GM08714 (cell line): ENCODE data around the gene CAMKK1.

Source experiments
- H3K4me3 ChIP-seq: fragments of 200-500 bp; sonication (Bioruptor generic); 2 replicates; pipeline ENCODE4 v1.5.1; 2014; ENCODE audit warnings: mild to moderate bottlenecking, low read length, inconsistent platforms
- ZNF274 ChIP-seq: IDR thresholded peaks from 2 replicates; pipeline ENCODE4 v1.6.1; 2012; ENCODE audit warnings: mild to moderate bottlenecking, low read depth, low read length

CAMKK1 gene

GRCh38 chr17:3843935-3844516 is 48.8 kb downstream of the CAMKK1 start:
- no peak for TF ChIP-seq ZNF274

GRCh38 chr17:3838206-3838605 is 54.6 kb downstream of the CAMKK1 start:
- no peak overlapping the region for H3K4me3 ChIP-seq

More at GRCh38 chr17:3843935-3844516, 48.8 kb downstream of the CAMKK1 start:
- no peak overlapping the region for H3K4me3 ChIP-seq

GRCh38 chr17:3836551-3836950 is 56.3 kb downstream of the CAMKK1 start:
- no peak for TF ChIP-seq ZNF274

More at GRCh38 chr17:3838206-3838605, 54.6 kb downstream of the CAMKK1 start:
- TF ChIP-seq ZNF274 = no peak

GRCh38 chr17:3835410-3836229 is 57.2 kb downstream of the CAMKK1 start:
- no peak overlapping the region for H3K4me3 ChIP-seq
- no peak for TF ChIP-seq ZNF274

More at GRCh38 chr17:3836551-3836950, 56.3 kb downstream of the CAMKK1 start:
- no peak overlapping the region for H3K4me3 ChIP-seq

- no peak overlapping the region for H3K4me3 ChIP-seq
- TF ChIP-seq ZNF274 = no peak
Measured at GRCh38 chr17:3834811-3835210, 58.0 kb downstream of the CAMKK1 start.

- no peak for TF ChIP-seq ZNF274
- no peak overlapping the region for H3K4me3 ChIP-seq
Measured at GRCh38 chr17:3828852-3829232, 64.0 kb downstream of the CAMKK1 start.

GRCh38 chr17:3828151-3828851 is 64.6 kb downstream of the CAMKK1 start:
- no peak overlapping the region for H3K4me3 ChIP-seq
- TF ChIP-seq ZNF274 = no peak

GRCh38 chr17:3827124-3827773 is 65.6 kb downstream of the CAMKK1 start:
- no peak for TF ChIP-seq ZNF274
- H3K4me3 ChIP-seq = no peak overlapping the region

GRCh38 chr17:3826191-3826590 is 66.7 kb downstream of the CAMKK1 start:
- H3K4me3 ChIP-seq = no peak overlapping the region
- TF ChIP-seq ZNF274 = no peak

- H3K4me3 ChIP-seq = no peak overlapping the region
- no peak for TF ChIP-seq ZNF274
Measured at GRCh38 chr17:3821101-3821500, 71.8 kb downstream of the CAMKK1 start.

- H3K4me3 ChIP-seq = no peak overlapping the region
- no peak for TF ChIP-seq ZNF274
Measured at GRCh38 chr17:3818786-3819185, 74.1 kb downstream of the CAMKK1 start.

- no peak for TF ChIP-seq ZNF274
- H3K4me3 ChIP-seq = no peak overlapping the region
Measured at GRCh38 chr17:3817851-3818605, 74.8 kb downstream of the CAMKK1 start.

- no peak overlapping the region for H3K4me3 ChIP-seq
Measured at GRCh38 chr17:3815925-3816324, 76.9 kb downstream of the CAMKK1 start.

More at GRCh38 chr17:3815925-3816324, 76.9 kb downstream of the CAMKK1 start:
- no peak for TF ChIP-seq ZNF274
